Activated T-helper 17 cell treated with anti-CD3 and anti-CD28 coated beads, Interleukin-2, amount 50 U/mL, for 72 hours (primary cell): ENCODE measurements around the gene DHRS12. TPM values are rescaled to one million over a fixed set of nuclear protein-coding genes. Genes with fewer than 3 reads are reported as not detected.
A peak's percentile ranks its signal among the peaks of the same experiment; 100 is the strongest.

Experiments
- ATAC-seq: fragments of 150-1000 bp; cut with Tn5 transposase; replicated peaks from 2 replicates; pipeline ENCODE4 v1.10.0; 2021; ENCODE audit warnings: mild to moderate bottlenecking, moderate library complexity
- H3K27ac Mint-ChIP-seq: one replicate; pipeline ENCODE4 v1.8.0; 2022; ENCODE audit warnings: mixed read lengths
- H3K27me3 Mint-ChIP-seq: one replicate; pipeline ENCODE4 v1.8.0; 2022; ENCODE audit warnings: mixed read lengths
- H3K36me3 Mint-ChIP-seq: one replicate; pipeline ENCODE4 v1.8.0; 2022; ENCODE audit warnings: low read depth, mild to moderate bottlenecking, mixed read lengths
- H3K4me1 Mint-ChIP-seq: one replicate; pipeline ENCODE4 v1.8.0; 2022; ENCODE audit warnings: mixed read lengths
- H3K4me3 Mint-ChIP-seq: one replicate; pipeline ENCODE4 v1.8.0; 2022; ENCODE audit warnings: mild to moderate bottlenecking, mixed read lengths
- H3K9me3 Mint-ChIP-seq: one replicate; pipeline ENCODE4 v1.8.0; 2022; ENCODE audit warnings: mixed read lengths
- total RNA-seq, 2 donors: library from RNA; stranded (reverse); gene quantifications; one replicate each; pipeline ENCODE4 v1.2.3, GENCODE V29; 2022

Gene DHRS12
- total RNA-seq, 2 donors from 2014 or later, result 5.0 to 9.6 TPM

GRCh38 chr13:51758691-51759090 is 45.3 kb downstream of the DHRS12 start:
- peaks cover 85% of the 10 kb centered on the region for H3K36me3 Mint-ChIP-seq
- no peak overlapping the region for H3K4me3 Mint-ChIP-seq
- H3K9me3 Mint-ChIP-seq, result no peaks in the 10 kb centered on the region
- no peak overlapping the region for H3K27ac Mint-ChIP-seq
- H3K4me1 Mint-ChIP-seq, result peaks cover 13% of the 10 kb centered on the region
- no peak for ATAC-seq
- H3K27me3 Mint-ChIP-seq, result no peaks in the 10 kb centered on the region

DNA sequence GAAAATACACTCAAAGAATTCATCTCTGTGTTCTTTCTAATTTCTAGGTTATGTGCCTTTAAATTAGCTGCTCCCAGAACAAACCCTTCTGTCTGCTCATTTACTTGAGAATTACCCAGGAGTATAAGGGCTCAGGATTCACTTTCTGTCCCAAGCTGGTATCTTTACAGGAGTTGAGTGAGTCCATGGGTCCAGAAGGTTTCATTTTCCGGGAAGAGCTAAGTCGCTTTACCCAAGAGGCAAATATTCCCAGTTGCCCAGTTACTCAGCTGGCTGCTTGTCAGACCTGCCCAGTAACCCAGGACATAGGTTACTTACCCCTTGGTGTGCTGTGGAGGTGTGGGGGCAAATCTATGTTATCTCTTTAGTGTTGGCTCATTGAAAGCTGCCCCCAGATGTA is 47.3 kb downstream of the DHRS12 start:
- peak overlapping the region; percentile 62 for H3K27ac Mint-ChIP-seq
- no peak overlapping the region for H3K4me3 Mint-ChIP-seq
- H3K36me3 Mint-ChIP-seq, result peaks cover 95% of the 10 kb centered on the region

DNA sequence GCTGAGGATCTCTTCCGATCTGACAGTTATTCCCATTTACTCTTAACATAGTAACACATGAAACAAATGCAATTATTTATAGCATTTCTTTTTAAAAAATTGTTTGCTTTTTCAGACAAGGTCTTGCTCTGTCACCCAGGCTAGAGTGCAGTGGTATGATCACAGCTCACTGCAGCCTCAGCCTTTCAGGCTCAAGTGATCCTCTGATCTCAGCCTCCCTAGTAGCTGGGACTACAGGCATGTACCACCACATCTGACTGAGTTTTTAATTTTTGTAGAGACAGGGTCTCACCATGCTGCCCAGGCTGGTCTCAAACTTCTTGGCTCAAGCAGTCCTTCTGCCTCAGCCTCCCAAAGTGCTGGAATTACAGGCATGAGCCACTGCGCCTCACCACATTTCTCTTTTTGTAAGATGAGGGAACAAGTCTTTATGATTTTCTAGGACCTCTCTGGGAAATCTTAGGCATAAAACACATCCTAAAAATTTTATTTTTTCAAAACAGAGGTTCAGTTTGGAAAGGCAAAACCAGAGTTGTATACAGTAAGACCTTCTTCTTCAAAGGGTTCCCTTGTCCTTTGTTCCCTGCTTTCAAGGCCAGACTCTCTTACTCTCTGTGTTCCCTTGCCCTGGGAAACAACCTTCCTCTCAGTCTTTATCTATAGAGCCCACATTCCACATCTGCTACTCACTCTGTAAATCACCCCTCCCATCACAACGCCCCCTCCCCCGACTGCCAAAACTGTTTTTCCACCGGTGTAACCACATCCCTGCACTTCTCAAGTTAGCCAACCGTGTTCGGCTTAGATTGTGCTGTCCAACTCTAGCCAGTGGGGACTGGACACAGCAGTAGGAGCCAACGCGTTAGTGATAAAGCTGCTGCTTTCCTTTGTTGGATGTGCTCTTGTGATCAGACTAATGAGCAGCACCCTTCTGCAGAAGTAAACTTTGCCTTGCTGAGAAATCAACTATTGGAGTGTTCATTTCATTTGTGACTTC is 56.2 kb downstream of the DHRS12 start:
- Mint-ChIP-seq H3K4me3 (no peak overlapping the region), H3K36me3 (peaks cover 67% of the 10 kb centered on the region), H3K9me3 (no peaks in the 10 kb centered on the region), H3K27ac (no peak overlapping the region), H3K27me3 (no peaks in the 10 kb centered on the region), H3K4me1 (peaks cover 4% of the 10 kb centered on the region)
- no peak for ATAC-seq

More for the DNA sequence above, 47.3 kb downstream of the DHRS12 start:
- ATAC-seq, result no peak
- Mint-ChIP-seq H3K4me1 (peaks cover 4% of the 10 kb centered on the region), H3K27me3 (no peaks in the 10 kb centered on the region), H3K9me3 (no peaks in the 10 kb centered on the region)

DNA sequence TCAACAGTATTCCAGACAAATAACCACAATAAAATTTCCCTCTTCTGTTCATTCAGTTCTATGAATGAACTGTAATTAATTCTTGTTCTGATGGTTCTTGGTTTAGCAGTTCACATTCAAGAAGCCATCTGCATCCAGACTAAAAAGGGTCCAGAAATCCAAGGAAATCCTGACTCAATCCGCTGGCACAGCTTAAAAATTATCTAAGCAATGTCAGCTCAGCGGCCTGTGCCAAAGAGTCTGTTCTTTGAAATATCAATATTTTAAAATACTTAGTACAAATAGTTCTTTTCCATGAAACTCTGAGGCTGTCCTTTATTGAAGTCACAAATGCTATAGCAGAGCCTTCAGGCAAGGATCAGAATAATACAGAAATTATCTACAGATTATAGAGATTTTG is 57.2 kb downstream of the DHRS12 start:
- Mint-ChIP-seq H3K4me3 (no peak overlapping the region), H3K27ac (no peak overlapping the region), H3K4me1 (peaks cover 4% of the 10 kb centered on the region), H3K9me3 (no peaks in the 10 kb centered on the region), H3K27me3 (no peaks in the 10 kb centered on the region), H3K36me3 (peaks cover 64% of the 10 kb centered on the region)
- ATAC-seq, result no peak

DNA sequence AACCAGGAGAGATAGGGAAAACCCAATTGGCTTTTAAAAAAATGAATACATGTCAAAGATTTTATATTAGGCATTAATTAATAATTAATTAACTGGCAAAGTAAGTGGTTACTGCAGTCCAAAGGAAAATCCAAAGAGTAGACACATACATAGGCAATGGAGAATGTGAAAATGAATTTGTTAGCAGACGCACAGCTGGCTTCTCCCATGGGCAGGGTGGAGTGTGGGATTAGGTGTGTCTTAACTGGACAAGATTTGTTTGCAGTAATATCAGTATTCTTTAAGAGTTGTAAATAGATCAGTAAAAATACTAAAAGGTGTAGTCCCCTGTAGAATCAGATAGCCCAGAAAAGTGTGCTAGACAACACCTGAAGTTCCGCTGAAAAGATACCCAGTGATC is 58.7 kb downstream of the DHRS12 start:
- ATAC-seq, result no peak
- Mint-ChIP-seq H3K4me1 (peaks cover under 1% of the 10 kb centered on the region), H3K27me3 (no peaks in the 10 kb centered on the region), H3K27ac (no peak overlapping the region), H3K4me3 (no peak overlapping the region), H3K36me3 (peaks cover 65% of the 10 kb centered on the region), H3K9me3 (no peaks in the 10 kb centered on the region)

DNA sequence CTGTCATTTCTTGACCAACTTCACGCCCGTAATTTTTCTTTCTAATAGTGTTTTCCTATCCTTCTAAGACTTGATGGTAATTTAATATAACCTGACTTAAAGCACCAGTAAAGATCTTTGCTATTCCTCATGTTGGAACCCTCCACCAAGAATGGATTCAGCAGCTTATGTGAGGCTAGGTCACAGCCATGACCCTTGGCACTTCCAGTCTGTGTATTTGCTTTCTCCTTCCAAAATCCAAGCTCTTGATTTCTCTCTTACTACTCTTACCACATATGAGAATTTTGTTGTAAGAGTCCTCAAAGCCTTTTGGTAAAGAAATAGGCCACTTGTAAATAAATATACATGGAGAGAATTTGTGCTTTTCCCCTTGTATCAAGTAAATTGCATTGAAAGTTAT is 61.4 kb downstream of the DHRS12 start:
- Mint-ChIP-seq H3K4me3 (no peak overlapping the region), H3K27ac (no peak overlapping the region), H3K36me3 (peaks cover 71% of the 10 kb centered on the region), H3K27me3 (no peaks in the 10 kb centered on the region), H3K4me1 (peaks cover 7% of the 10 kb centered on the region), H3K9me3 (no peaks in the 10 kb centered on the region)
- ATAC-seq, result no peak

DNA sequence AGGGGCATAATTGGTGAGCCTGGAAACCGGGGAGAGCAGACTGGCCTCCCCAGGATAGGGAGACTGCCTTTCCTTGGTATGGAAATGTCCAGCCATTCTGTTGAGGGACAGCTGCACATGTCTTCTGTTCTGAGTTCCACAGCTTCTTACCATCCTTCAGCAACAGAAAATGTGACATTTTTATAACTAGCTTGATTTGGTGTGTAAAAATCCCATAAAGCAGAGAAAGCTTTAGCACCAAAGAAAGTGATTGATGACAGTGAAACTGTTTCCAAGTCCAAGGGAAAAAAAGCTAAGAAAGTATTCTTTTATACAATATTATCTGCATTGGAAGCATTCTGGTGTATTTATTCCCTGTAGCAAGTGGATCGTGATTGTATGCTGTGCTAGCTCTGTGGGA is 61.9 kb downstream of the DHRS12 start:
- Mint-ChIP-seq H3K36me3 (peaks cover 67% of the 10 kb centered on the region), H3K4me1 (peaks cover 9% of the 10 kb centered on the region), H3K9me3 (no peaks in the 10 kb centered on the region), H3K27ac (no peak overlapping the region), H3K4me3 (no peak overlapping the region), H3K27me3 (no peaks in the 10 kb centered on the region)
- no peak for ATAC-seq

- Mint-ChIP-seq H3K4me3 (no peak overlapping the region), H3K27ac (peak overlapping the region; percentile 63), H3K9me3 (no peaks in the 10 kb centered on the region), H3K27me3 (no peaks in the 10 kb centered on the region), H3K4me1 (peaks cover 13% of the 10 kb centered on the region), H3K36me3 (peaks cover 66% of the 10 kb centered on the region)
- ATAC-seq, result no peak
Measured at GRCh38 chr13:51740698-51741097, 63.3 kb downstream of the DHRS12 start.

DNA sequence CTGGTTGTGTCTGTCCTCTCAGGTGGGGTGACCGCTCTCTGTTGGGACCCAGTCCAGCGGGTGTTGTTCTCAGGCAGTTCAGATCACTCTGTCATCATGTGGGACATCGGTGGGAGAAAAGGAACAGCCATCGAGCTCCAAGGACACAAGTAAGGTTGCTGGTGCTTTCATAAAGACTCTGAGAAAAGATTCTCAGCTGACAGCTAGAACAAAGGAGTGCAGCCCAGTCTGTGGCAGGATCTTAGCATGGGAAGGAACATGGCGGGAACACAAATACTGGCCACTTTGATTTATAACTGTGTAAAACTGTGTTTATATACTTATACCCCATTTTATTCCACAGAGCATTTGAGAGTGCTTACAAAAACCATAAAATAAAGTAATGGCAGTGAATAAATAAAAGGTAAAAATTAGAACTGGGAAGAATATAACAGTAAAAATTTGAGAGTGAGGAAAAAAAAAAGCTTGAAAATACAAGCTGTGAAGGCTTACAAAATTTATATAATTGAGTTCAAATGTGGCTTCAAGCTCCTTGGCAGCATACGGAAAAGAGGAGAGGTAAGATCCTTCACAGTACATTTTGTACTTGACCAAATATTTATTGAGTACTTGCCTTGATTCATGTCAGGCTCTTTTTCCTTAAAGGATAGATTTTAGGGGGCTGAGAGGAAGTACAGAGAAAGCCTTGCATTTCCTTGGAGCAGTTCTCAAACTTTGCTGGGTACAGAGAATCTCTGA is 64.8 kb downstream of the DHRS12 start:
- no peaks in the 10 kb centered on the region for H3K27me3 Mint-ChIP-seq
- H3K27ac Mint-ChIP-seq, result peak overlapping the region; percentile 65
- no peak for ATAC-seq
- peaks cover 58% of the 10 kb centered on the region for H3K36me3 Mint-ChIP-seq
- H3K4me3 Mint-ChIP-seq, result no peak overlapping the region
- no peaks in the 10 kb centered on the region for H3K9me3 Mint-ChIP-seq
- H3K4me1 Mint-ChIP-seq, result peaks cover 13% of the 10 kb centered on the region

- Mint-ChIP-seq H3K27me3 (no peaks in the 10 kb centered on the region), H3K9me3 (no peaks in the 10 kb centered on the region), H3K4me3 (no peak overlapping the region), H3K4me1 (peaks cover 16% of the 10 kb centered on the region), H3K36me3 (peaks cover 56% of the 10 kb centered on the region), H3K27ac (peak overlapping the region; percentile 65)
- peak; percentile 94 for ATAC-seq
Measured at GRCh38 chr13:51738226-51738905, 65.6 kb downstream of the DHRS12 start.

- ATAC-seq, result peak; percentile 65
- peaks cover 52% of the 10 kb centered on the region for H3K36me3 Mint-ChIP-seq
- H3K27ac Mint-ChIP-seq, result peak overlapping the region; percentile 11
- H3K4me3 Mint-ChIP-seq, result peak overlapping the region; percentile 37
- H3K4me1 Mint-ChIP-seq, result peaks cover 19% of the 10 kb centered on the region
- no peaks in the 10 kb centered on the region for H3K9me3 Mint-ChIP-seq
- no peaks in the 10 kb centered on the region for H3K27me3 Mint-ChIP-seq
Measured at GRCh38 chr13:51737609-51738008, 66.4 kb downstream of the DHRS12 start.

DNA sequence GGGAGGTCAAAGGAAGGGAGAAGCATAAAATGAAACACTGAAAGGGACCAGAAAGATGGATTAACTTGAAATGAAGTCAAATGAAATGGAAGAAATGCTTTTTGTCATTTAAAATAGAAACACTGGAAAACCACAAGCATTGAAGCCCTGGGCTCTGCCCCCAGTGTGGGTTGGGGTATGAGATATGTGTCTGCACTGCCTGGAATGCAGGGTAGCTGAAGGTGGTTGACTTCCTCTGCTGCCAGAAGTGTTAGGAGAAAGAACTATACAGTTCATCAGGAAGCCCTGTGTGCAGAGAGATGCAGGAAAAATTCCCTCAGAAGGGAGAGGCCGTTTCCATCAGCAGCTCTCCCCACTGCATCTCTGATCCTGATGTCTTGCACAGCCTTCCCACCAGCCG is 69.2 kb downstream of the DHRS12 start:
- H3K36me3 Mint-ChIP-seq, result peaks cover 27% of the 10 kb centered on the region
- peaks cover 19% of the 10 kb centered on the region for H3K4me1 Mint-ChIP-seq
- H3K9me3 Mint-ChIP-seq, result no peaks in the 10 kb centered on the region
- H3K4me3 Mint-ChIP-seq, result no peak overlapping the region
- H3K27me3 Mint-ChIP-seq, result no peaks in the 10 kb centered on the region
- H3K27ac Mint-ChIP-seq, result no peak overlapping the region
- no peak for ATAC-seq

- H3K27me3 Mint-ChIP-seq, result no peaks in the 10 kb centered on the region
- no peaks in the 10 kb centered on the region for H3K9me3 Mint-ChIP-seq
- no peak overlapping the region for H3K27ac Mint-ChIP-seq
- H3K36me3 Mint-ChIP-seq, result peaks cover 15% of the 10 kb centered on the region
- no peak for ATAC-seq
- H3K4me3 Mint-ChIP-seq, result no peak overlapping the region
- H3K4me1 Mint-ChIP-seq, result peaks cover 14% of the 10 kb centered on the region
Measured at GRCh38 chr13:51733374-51734298, 70.3 kb downstream of the DHRS12 start.
